OCI-LY7 (cell line): ENCODE data around the gene METTL4. TPM values are rescaled to one million over a fixed set of nuclear protein-coding genes. Genes with fewer than 3 reads are reported as not detected.

Source experiments
- BruUV-seq: library from RNA; stranded (reverse); fragments of 400-500 nt; replicated peaks from 2 replicates; lab custom pipeline; 2021; lab: Mats Ljungman, UMichigan
- CTCF ChIA-PET: fragments of 300-600 bp; sonication (Branson Sonifier 250); formaldehyde crosslinking; loops from one replicate; lab custom pipeline; 2022; ENCODE audit warnings: antibody characterized with exemption; ENCODE audit not compliant: unreplicated experiment; lab: Charles Lee
- POLR2A ChIA-PET: fragments of 300-600 bp; sonication (Branson Sonifier 250); formaldehyde crosslinking; loops from one replicate; lab custom pipeline; 2022; ENCODE audit warnings: antibody characterized with exemption; lab: Charles Lee
- DNase-seq: peaks from one replicate; pipeline ENCODE4 v3.0.0-alpha.2; 2015; ENCODE audit warnings: low spot score
- H2AFZ ChIP-seq: fragments of 200-600 bp; sonication (generic), shearing (Covaris generic); 2 replicates; pipeline ENCODE4 v1.6.1; 2014; ENCODE audit warnings: mild to moderate bottlenecking, antibody characterized with exemption, low read length, moderate library complexity
- H3K27ac ChIP-seq: fragments of 200-600 bp; sonication (generic); 2 replicates; pipeline ENCODE4 v1.5.1; 2014; ENCODE audit warnings: mixed run types, low read depth, mild to moderate bottlenecking, moderate library complexity, low read length, inconsistent platforms; ENCODE audit not compliant: poor library complexity, severe bottlenecking
- H3K36me3 ChIP-seq: fragments of 200-600 bp; sonication (generic); 2 replicates; pipeline ENCODE4 v1.6.1; 2014; ENCODE audit warnings: mild to moderate bottlenecking, antibody characterized with exemption, low read length, moderate library complexity, mixed read lengths; ENCODE audit not compliant: insufficient read depth
- H3K4me1 ChIP-seq: fragments of 200-600 bp; sonication (generic); 2 replicates; pipeline ENCODE4 v1.5.1; 2014; ENCODE audit warnings: mild to moderate bottlenecking, low read length; ENCODE audit not compliant: insufficient read depth, poor library complexity, severe bottlenecking
- H3K4me2 ChIP-seq: fragments of 200-600 bp; sonication (generic); 2 replicates; pipeline ENCODE4 v1.6.1; 2014; ENCODE audit warnings: mild to moderate bottlenecking, low read length
- H3K4me3 ChIP-seq: fragments of 200-600 bp; sonication (generic); 2 replicates; pipeline ENCODE4 v1.5.1; 2014; ENCODE audit warnings: mild to moderate bottlenecking, low read depth, low read length; ENCODE audit not compliant: poor library complexity, severe bottlenecking
- H3K79me2 ChIP-seq: fragments of 200-600 bp; sonication (generic); 2 replicates; pipeline ENCODE4 v1.6.1; 2016; ENCODE audit warnings: low read depth, mild to moderate bottlenecking, low read length, moderate library complexity, mixed read lengths; ENCODE audit not compliant: insufficient read depth
- H3K9me2 ChIP-seq: fragments of 200-600 bp; sonication (generic); 2 replicates; pipeline ENCODE4 v1.6.1; 2016; ENCODE audit warnings: mild to moderate bottlenecking, low read length, mixed read lengths; ENCODE audit not compliant: insufficient read depth
- H3K9me3 ChIP-seq: fragments of 200-600 bp; sonication (generic); 2 replicates; pipeline ENCODE4 v1.6.1; 2014; ENCODE audit warnings: mild to moderate bottlenecking, mixed run types, low read length, mixed read lengths
- H4K20me1 ChIP-seq: fragments of 200-600 bp; sonication (generic); 2 replicates; pipeline ENCODE4 v1.6.1; 2014; ENCODE audit warnings: mild to moderate bottlenecking, antibody characterized with exemption, low read length, moderate library complexity, mixed read lengths; ENCODE audit not compliant: insufficient read depth
- CTCF ChIP-seq: fragments of 200-600 bp; sonication (generic); conservative IDR thresholded peaks from 2 replicates; pipeline ENCODE4 v1.5.1; 2014; ENCODE audit warnings: mild to moderate bottlenecking, antibody characterized with exemption, low read length, moderate library complexity, mixed read lengths
- EZH2phosphoT487 ChIP-seq: fragments of 200-600 bp; sonication (generic); IDR thresholded peaks from 2 replicates; pipeline ENCODE4 v1.6.1; 2018; ENCODE audit warnings: low read depth, borderline replicate concordance, mild to moderate bottlenecking, mixed run types, antibody characterized with exemption, low read length, moderate library complexity, mixed read lengths
- intact Hi-C: fragments of 100-400 bp; cut with micrococcal nuclease; formaldehyde crosslinking; loops from one replicate; pipeline ENCODE4 v1.10.0; 2022; ENCODE audit not compliant: unreplicated experiment
- total RNA-seq, 2 experiments: library from RNA; depleted of rRNA in 1 of 2; stranded (reverse); fragments of >200 nt in 1 of 2; shearing (Covaris generic) in 1 of 2; gene quantifications; 2 replicates each; pipeline ENCODE4 v1.2.3, GENCODE V29; 2014 to 2022

The METTL4 gene
- total RNA-seq, 2 experiments from 2014 or later, result 11.8 to 23.7 TPM

DNA sequence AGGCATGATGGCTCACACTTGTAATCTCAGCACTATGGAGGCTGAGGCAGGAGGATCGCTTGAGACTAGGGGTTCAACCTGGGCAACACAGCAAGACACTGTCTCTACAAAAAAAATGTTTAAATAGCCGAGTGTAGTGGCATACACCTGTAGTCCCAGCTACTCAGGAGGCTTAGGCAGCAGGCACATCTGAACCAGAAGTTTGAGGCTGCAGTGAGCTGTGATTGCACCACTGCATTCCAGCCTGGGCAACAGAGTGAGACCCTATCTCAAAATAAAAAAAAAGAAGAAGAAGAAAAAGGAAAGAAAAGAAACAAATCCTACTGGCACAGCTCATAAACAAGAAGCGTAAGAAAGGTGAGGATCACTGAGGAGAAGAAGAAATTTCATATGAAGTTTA, 19.9 kb downstream of the METTL4 start:
- Histone ChIP-seq H3K9me2 (no peaks in the 10 kb centered on the region), H3K9me3 (no peaks in the 10 kb centered on the region), H3K27ac (no peak overlapping the region), H3K79me2 (no peaks in the 10 kb centered on the region), H3K4me2 (no peak overlapping the region), H2AFZ (no peak overlapping the region), H3K4me1 (no peaks in the 10 kb centered on the region), H3K36me3 (peaks cover 39% of the 10 kb centered on the region), H3K4me3 (no peak overlapping the region), H4K20me1 (no peaks in the 10 kb centered on the region)
- CTCF ChIA-PET, result no interaction called here
- no TSS peak for BruUV-seq
- POLR2A ChIA-PET, result no interaction called here
- no peak for DNase-seq
- intact Hi-C loops, result no loop called here
- TF ChIP-seq CTCF (no peak), EZH2phosphoT487 (no peak)

DNA sequence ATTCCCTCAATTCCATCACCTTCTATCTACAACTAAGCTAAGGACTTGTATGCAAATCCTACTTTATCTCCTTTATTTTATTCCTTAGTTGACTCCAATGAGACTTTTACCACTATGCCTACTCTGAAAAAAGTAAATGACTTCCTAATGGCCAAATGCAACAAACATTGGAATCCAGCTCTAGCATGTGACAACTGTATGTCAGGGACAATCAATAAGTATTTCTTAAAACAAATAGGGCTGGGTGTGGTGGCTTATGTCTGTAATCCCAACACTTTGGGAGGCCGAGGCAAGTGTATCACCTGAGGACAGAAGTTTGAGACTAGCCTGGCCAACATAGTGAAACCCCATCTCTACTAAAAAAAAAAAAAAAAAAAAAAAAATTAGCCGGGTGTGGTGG, 21.8 kb downstream of the METTL4 start:
- Histone ChIP-seq H3K4me3 (no peak overlapping the region), H3K4me1 (no peaks in the 10 kb centered on the region), H3K36me3 (peaks cover 34% of the 10 kb centered on the region), H3K4me2 (no peak overlapping the region), H3K27ac (no peak overlapping the region), H4K20me1 (no peaks in the 10 kb centered on the region), H3K79me2 (no peaks in the 10 kb centered on the region), H3K9me2 (no peaks in the 10 kb centered on the region), H3K9me3 (no peaks in the 10 kb centered on the region), H2AFZ (no peak overlapping the region)
- DNase-seq, result no peak
- intact Hi-C loops, result loop anchor here (5.0 to 10.0 kb wide), 3 partner anchors 315 to 962 kb away; no protein-coding TSS in a partner anchor
- ChIA-PET POLR2A (interaction anchor here (0.6 to 1.4 kb wide), 5 partner anchors 8 to 200 kb away, joined by 3 to 4 read pairs (median 3); no protein-coding TSS in a partner anchor), CTCF (no interaction called here)
- no peak for TF ChIP-seq EZH2phosphoT487
- TF ChIP-seq CTCF, result no peak
- BruUV-seq, result no TSS peak

DNA sequence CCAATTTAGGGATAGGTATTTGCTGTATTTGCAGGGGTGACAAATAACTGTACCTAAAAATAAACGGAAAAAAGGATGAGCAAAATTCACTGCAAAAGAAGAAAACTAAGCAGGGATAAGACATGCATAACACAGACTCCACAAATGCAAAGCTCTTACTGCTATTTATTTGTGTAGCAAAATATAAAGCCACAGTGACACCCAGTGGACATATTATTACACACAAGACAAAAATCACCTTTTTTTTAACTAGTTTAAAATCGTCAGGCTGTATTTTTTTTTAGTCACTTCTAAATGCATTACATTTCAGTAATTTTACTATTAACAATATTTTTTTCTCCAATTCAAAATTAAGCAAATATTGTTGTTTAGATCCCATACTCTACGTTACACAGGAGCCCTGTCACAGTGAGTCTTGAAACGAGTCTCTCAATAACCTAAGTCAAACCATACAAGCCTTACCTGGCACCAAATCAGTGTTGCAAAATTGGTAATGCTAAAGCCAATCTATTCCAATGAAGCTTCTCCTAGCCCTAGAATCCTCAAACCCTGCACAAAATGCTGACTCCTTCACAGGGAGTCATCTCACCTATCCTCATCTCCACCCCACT, 23.7 kb downstream of the METTL4 start:
- Histone ChIP-seq H3K27ac (no peak overlapping the region), H3K79me2 (no peaks in the 10 kb centered on the region), H4K20me1 (no peaks in the 10 kb centered on the region), H3K4me2 (no peak overlapping the region), H3K4me3 (no peak overlapping the region), H3K9me2 (no peaks in the 10 kb centered on the region), H3K4me1 (peaks cover 12% of the 10 kb centered on the region), H3K36me3 (peaks cover 39% of the 10 kb centered on the region), H2AFZ (no peak overlapping the region), H3K9me3 (no peaks in the 10 kb centered on the region)
- peak; percentile 80 for DNase-seq
- POLR2A ChIA-PET, result interaction anchor here (0.5 to 1.1 kb wide), 5 partner anchors 18 to 1477 kb away, joined by 3 to 4 read pairs (median 3); no protein-coding TSS in a partner anchor
- intact Hi-C loops, result loop anchor here (1.0 to 10.0 kb wide), 4 partner anchors 313 to 960 kb away; no protein-coding TSS in a partner anchor
- BruUV-seq, result no TSS peak
- TF ChIP-seq EZH2phosphoT487, result no peak
- peak; percentile 94 for TF ChIP-seq CTCF
- CTCF ChIA-PET, result interaction anchor here (1.0 kb wide), 1 partner anchor 443 kb away, joined by 3 read pairs; no protein-coding TSS in a partner anchor
